ENCODE data around the gene MRPS11. TPM values are rescaled to one million over a fixed set of nuclear protein-coding genes. Genes with fewer than 3 reads are reported as not detected.

The MRPS11 gene
- total and polyA plus RNA-seq, 2 of the 4 experiments (the other 2 are of a cell fraction), result 66.1 to 87.8 TPM

DNA sequence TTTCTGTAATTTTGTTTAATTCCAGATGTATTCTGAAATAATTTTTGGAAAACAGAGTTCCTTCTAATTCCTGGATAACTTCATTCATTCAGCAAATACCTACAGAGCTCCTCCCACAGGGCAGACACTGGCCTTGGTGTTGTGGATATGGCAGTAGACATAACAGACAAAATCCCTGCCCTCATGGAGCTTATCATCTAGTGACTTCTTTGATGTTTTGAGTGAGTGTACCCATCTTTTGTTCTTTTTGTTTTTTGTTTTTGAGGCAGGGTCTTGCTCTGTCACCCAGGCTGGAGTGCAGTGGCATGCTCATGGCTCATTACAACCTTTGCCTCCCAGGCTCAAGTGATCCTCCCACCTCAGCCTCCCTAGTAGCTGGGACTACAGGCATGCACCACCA is 57.9 kb downstream of the MRPS11 start:
- in situ Hi-C loops (cut with MboI; ENCODE audit: low sequenced_read_pairs), result no loop called here
- intact Hi-C loops (cut with micrococcal nuclease), result no loop called here
- ATAC-seq (ENCODE audit: low read depth) (no peak), DNase-seq (no peak)
- Histone ChIP-seq H3K9ac (ENCODE audit: low read depth, low read length) (no peak overlapping the region), H4K8ac (ENCODE audit: low read depth in 2 of 2, low read length in 2 of 2) (no peak overlapping the region), H2BK5ac (ENCODE audit: low read depth, low read length, poor library complexity, severe bottlenecking) (no peak overlapping the region), H2BK15ac (ENCODE audit: low read depth, low read length) (no peak overlapping the region), H3K14ac (replicated peaks; ENCODE audit: low read depth, low read length) (no peak overlapping the region), H2AFZ (replicated peaks; ENCODE audit: low read length, poor library complexity) (no peak overlapping the region), H2BK120ac (ENCODE audit: low read depth, low read length) (no peak overlapping the region), H3K23ac (ENCODE audit: low read depth, low read length) (no peak overlapping the region), H2AK5ac (ENCODE audit: low read depth, low read length) (no peak overlapping the region), H4K5ac (ENCODE audit: low read depth, low read length) (no peak overlapping the region), H3K27ac (ENCODE audit: insufficient read depth, low read length) (no peak overlapping the region), H4K91ac (ENCODE audit: insufficient read depth, low read depth, low read length) (no peak overlapping the region), H4K20me1 (ENCODE audit: insufficient read depth, low read length) (no peaks in the 10 kb centered on the region), H3K27me3 (ENCODE audit: control insufficient read depth, insufficient read depth, low read length) (no peaks in the 10 kb centered on the region), H2BK20ac (ENCODE audit: low read depth, low read length) (no peak overlapping the region), H3K36me3 (ENCODE audit: control insufficient read depth, insufficient read depth, low read length) (peaks cover 9% of the 10 kb centered on the region), H3K4me3 (ENCODE audit: insufficient read depth, low read depth, low read length) (no peak overlapping the region), H2AK9ac (replicated peaks; ENCODE audit: low read depth, low read length, poor library complexity) (no peak overlapping the region), H3K56ac (ENCODE audit: extremely low read depth, insufficient read depth, low read length) (no peak overlapping the region), H3K18ac (ENCODE audit: low read depth, low read length) (no peak overlapping the region), H3K4ac (ENCODE audit: low read depth, low read length) (no peak overlapping the region), H3K4me2 (ENCODE audit: low read depth, low read length) (no peak overlapping the region), H3K79me1 (ENCODE audit: low read depth in 1 of 2, low read length in 2 of 2) (0 out of 4 replicates have a peak, but pooled peaks cover 0 to 3% of the 10 kb centered on the region in 2 experiments), H3K4me1 (ENCODE audit: control insufficient read depth, insufficient read depth, low read length) (no peaks in the 10 kb centered on the region), H3K9me1 (ENCODE audit: insufficient read depth, low read length) (no peaks in the 10 kb centered on the region), H3K9me3 (ENCODE audit: control insufficient read depth, insufficient read depth, low read length) (no peaks in the 10 kb centered on the region)
- BruUV-seq (replicated peaks), result no TSS peak
- ChIA-PET CTCF (no interaction called here), POLR2A (ENCODE audit: unreplicated experiment) (interaction anchor here (0.7 kb wide), 1 partner anchor 10 kb away, joined by 3 read pairs; no protein-coding TSS in a partner anchor)
- dilution Hi-C loops (cut with HindIII; ENCODE audit: low sequenced_read_pairs, unreplicated experiment), result no loop called here
- no peak for TF ChIP-seq RAD21 (IDR thresholded peaks at IDR 0.05; ENCODE audit: low read length)
- TF ChIP-seq RCOR1 (IDR thresholded peaks at IDR 0.05; ENCODE audit: insufficient replicate concordance, low read length), result no peak
- no peak for TF ChIP-seq FOS (IDR thresholded peaks at IDR 0.05; ENCODE audit: low read depth, low read length)
- no peak for TF ChIP-seq NFE2L2 (IDR thresholded peaks at IDR 0.05; ENCODE audit: low read depth, low read length)
- TF ChIP-seq, protein P1, sequence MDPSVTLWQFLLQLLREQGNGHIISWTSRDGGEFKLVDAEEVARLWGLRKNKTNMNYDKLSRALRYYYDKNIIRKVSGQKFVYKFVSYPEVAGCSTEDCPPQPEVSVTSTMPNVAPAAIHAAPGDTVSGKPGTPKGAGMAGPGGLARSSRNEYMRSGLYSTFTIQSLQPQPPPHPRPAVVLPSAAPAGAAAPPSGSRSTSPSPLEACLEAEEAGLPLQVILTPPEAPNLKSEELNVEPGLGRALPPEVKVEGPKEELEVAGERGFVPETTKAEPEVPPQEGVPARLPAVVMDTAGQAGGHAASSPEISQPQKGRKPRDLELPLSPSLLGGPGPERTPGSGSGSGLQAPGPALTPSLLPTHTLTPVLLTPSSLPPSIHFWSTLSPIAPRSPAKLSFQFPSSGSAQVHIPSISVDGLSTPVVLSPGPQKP (IDR thresholded peaks at IDR 0.05; ENCODE audit: borderline replicate concordance, low read depth, low read length), result no peak
- TF ChIP-seq BHLHE40 (IDR thresholded peaks at IDR 0.05; ENCODE audit: low read depth, low read length), result no peak
- TF ChIP-seq, protein P2, sequence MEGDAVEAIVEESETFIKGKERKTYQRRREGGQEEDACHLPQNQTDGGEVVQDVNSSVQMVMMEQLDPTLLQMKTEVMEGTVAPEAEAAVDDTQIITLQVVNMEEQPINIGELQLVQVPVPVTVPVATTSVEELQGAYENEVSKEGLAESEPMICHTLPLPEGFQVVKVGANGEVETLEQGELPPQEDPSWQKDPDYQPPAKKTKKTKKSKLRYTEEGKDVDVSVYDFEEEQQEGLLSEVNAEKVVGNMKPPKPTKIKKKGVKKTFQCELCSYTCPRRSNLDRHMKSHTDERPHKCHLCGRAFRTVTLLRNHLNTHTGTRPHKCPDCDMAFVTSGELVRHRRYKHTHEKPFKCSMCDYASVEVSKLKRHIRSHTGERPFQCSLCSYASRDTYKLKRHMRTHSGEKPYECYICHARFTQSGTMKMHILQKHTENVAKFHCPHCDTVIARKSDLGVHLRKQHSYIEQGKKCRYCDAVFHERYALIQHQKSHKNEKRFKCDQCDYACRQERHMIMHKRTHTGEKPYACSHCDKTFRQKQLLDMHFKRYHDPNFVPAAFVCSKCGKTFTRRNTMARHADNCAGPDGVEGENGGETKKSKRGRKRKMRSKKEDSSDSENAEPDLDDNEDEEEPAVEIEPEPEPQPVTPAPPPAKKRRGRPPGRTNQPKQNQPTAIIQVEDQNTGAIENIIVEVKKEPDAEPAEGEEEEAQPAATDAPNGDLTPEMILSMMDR (conservative IDR thresholded peaks at IDR 0.05; ENCODE audit: low read depth, low read length), result no peak
- no peak for TF ChIP-seq CEBPB (IDR thresholded peaks at IDR 0.05; ENCODE audit: low read depth, low read length)
- no peak for TF ChIP-seq MXI1 (IDR thresholded peaks at IDR 0.05; ENCODE audit: borderline replicate concordance, low read depth, low read length)
- no peak for TF ChIP-seq MAFK (IDR thresholded peaks at IDR 0.05; ENCODE audit: low read depth, low read length)
- TF ChIP-seq POLR2A (IDR thresholded peaks at IDR 0.05; ENCODE audit: low read depth, low read length), result no peak
- TF ChIP-seq RFX5 (IDR thresholded peaks at IDR 0.05; ENCODE audit: low read depth, low read length), result no peak
- TF ChIP-seq CHD1 (IDR thresholded peaks at IDR 0.05; ENCODE audit: low read depth, low read length), result no peak
- no peak for TF ChIP-seq MAZ (IDR thresholded peaks at IDR 0.05; ENCODE audit: borderline replicate concordance, low read depth, low read length)
- TF ChIP-seq, protein P3, sequence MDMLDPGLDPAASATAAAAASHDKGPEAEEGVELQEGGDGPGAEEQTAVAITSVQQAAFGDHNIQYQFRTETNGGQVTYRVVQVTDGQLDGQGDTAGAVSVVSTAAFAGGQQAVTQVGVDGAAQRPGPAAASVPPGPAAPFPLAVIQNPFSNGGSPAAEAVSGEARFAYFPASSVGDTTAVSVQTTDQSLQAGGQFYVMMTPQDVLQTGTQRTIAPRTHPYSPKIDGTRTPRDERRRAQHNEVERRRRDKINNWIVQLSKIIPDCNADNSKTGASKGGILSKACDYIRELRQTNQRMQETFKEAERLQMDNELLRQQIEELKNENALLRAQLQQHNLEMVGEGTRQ (IDR thresholded peaks at IDR 0.05; ENCODE audit: low read depth, low read length), result no peak

Data from IMR-90 (cell line).